DND-41 (cell line): ENCODE data around the gene APOD.

Experiments
- ATAC-seq: fragments of 200-7000 bp; cut with Tn5 transposase; 3 replicates; pipeline ENCODE4 v1.9.1; 2021; ENCODE audit warnings: low read depth; ENCODE audit not compliant: insufficient read depth
- DNase-seq: peaks from one replicate; pipeline ENCODE4 v3.0.0-alpha.2; 2020
- H2AFZ ChIP-seq: 2 replicates; pipeline ENCODE4 v1.6.0; 2012; ENCODE audit warnings: low read depth, low read length
- H3K27ac ChIP-seq: 2 replicates; pipeline ENCODE4 v1.5.1; 2012; ENCODE audit warnings: low read length, inconsistent platforms
- H3K27me3 ChIP-seq: fragments of 200-600 bp; sonication (generic); 2 replicates; pipeline ENCODE4 v1.6.0; 2012; ENCODE audit warnings: low read length, mild to moderate bottlenecking, inconsistent platforms; ENCODE audit not compliant: insufficient read depth, poor library complexity
- H3K36me3 ChIP-seq: 2 replicates; pipeline ENCODE4 v1.5.1; 2012; ENCODE audit warnings: low read length, inconsistent platforms; ENCODE audit not compliant: insufficient read depth
- H3K4me1 ChIP-seq: 2 replicates; pipeline ENCODE4 v1.5.1; 2012; ENCODE audit warnings: mild to moderate bottlenecking, low read length; ENCODE audit not compliant: insufficient read depth
- H3K4me2 ChIP-seq: 2 replicates; pipeline ENCODE4 v1.6.0; 2012; ENCODE audit warnings: mild to moderate bottlenecking, moderate library complexity, low read length, inconsistent platforms; ENCODE audit not compliant: insufficient read depth
- H3K4me3 ChIP-seq, 2 experiments: fragments of 200-600 bp in 1 of 2; shearing (Covaris generic) in 1 of 2; 2 replicates each; pipeline ENCODE4 v1.5.1; 2012 to 2016; ENCODE audit warnings: inconsistent platforms in 2 of 2, low read length in 2 of 2, mild to moderate bottlenecking in 2 of 2, low read depth in 1 of 2, moderate library complexity in 1 of 2
- H3K79me2 ChIP-seq: 2 replicates; pipeline ENCODE4 v1.6.0; 2012; ENCODE audit warnings: low read length, inconsistent platforms; ENCODE audit not compliant: insufficient read depth
- H3K9ac ChIP-seq: 2 replicates; pipeline ENCODE4 v1.6.0; 2012; ENCODE audit warnings: low read depth, mild to moderate bottlenecking, inconsistent platforms, low read length, moderate library complexity
- H3K9me3 ChIP-seq: 2 replicates; pipeline ENCODE4 v1.5.1; 2012; ENCODE audit warnings: low read length, moderate library complexity, mild to moderate bottlenecking, inconsistent platforms; ENCODE audit not compliant: insufficient read depth, severe bottlenecking
- H4K20me1 ChIP-seq: 2 replicates; pipeline ENCODE4 v1.6.0; 2012; ENCODE audit warnings: low read length; ENCODE audit not compliant: insufficient read depth
- EZH2 ChIP-seq: IDR thresholded peaks from 3 replicates; pipeline ENCODE4 v1.6.1; 2012; ENCODE audit warnings: borderline replicate concordance, low read depth, mild to moderate bottlenecking, moderate library complexity, low read length, inconsistent platforms; ENCODE audit not compliant: severe bottlenecking
- TF ChIP-seq, protein P1 (sequence below): IDR thresholded peaks from 2 replicates; pipeline ENCODE4 v1.5.1; 2012; ENCODE audit warnings: borderline replicate concordance, low read length, moderate library complexity, mild to moderate bottlenecking; ENCODE audit not compliant: poor library complexity, severe bottlenecking; ENCODE audit errors: extremely low read depth

APOD gene

DNA sequence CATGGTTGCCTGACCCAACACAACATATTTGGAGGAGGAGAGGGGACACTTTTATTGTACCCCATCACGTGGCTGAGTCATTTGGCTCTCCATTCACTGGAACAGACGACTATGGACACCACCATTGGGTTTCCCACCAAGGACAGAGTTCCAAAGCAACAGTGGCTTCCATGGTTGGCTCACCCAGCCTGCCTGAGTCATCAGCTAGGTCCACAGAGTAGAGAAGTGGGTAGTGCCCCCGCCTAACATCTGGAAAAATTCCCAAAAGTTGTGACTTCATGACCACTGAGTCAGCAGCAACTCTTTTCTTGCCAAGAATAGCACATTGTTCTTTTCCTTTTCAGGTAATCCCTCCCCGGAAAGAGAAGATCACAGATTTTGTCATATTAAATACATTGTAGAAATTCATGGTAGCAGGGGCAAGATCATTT, 37.6 kb downstream of the APOD start:
- peak overlapping the region; percentile 40; the same call in 1 of the 2 replicates for H2AFZ ChIP-seq
- peaks cover 64% of the 10 kb centered on the region for H3K4me1 ChIP-seq

DNA sequence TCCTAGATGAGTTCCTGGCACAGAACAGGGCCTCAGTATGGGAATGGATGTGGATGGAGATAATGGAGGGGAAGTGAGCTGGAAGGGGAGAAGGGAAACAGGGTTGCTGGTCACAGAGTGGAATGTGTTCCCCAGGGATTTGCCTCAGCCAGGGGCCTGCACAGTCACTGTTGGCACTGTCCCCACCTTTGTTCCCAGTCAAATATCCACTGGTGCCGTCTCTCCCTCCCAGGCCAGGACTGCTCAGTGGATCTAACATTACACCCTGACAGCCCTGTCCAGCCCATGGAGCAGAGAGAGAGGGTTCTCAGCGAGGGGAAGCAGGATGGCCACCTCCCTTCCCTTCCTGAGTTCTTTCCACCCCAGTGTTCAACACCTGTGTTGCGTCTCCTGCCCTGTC, 39.1 kb downstream of the APOD start:
- no peak overlapping the region for H3K27ac ChIP-seq
- H3K9me3 ChIP-seq: no peaks in the 10 kb centered on the region
- no peak overlapping the region for H2AFZ ChIP-seq
- H4K20me1 ChIP-seq: peaks cover 22% of the 10 kb centered on the region
- no peak overlapping the region for H3K4me3 ChIP-seq
- peaks cover 4% of the 10 kb centered on the region for H3K36me3 ChIP-seq
- H3K79me2 ChIP-seq: peaks cover 35% of the 10 kb centered on the region
- peaks cover 63% of the 10 kb centered on the region for H3K4me1 ChIP-seq
- ATAC-seq (no peak), DNase-seq (no peak)
- no peak overlapping the region for H3K9ac ChIP-seq
- H3K27me3 ChIP-seq: no peaks in the 10 kb centered on the region
- H3K4me2 ChIP-seq: no peak overlapping the region
- TF ChIP-seq EZH2: no peak
- TF ChIP-seq, protein P1, sequence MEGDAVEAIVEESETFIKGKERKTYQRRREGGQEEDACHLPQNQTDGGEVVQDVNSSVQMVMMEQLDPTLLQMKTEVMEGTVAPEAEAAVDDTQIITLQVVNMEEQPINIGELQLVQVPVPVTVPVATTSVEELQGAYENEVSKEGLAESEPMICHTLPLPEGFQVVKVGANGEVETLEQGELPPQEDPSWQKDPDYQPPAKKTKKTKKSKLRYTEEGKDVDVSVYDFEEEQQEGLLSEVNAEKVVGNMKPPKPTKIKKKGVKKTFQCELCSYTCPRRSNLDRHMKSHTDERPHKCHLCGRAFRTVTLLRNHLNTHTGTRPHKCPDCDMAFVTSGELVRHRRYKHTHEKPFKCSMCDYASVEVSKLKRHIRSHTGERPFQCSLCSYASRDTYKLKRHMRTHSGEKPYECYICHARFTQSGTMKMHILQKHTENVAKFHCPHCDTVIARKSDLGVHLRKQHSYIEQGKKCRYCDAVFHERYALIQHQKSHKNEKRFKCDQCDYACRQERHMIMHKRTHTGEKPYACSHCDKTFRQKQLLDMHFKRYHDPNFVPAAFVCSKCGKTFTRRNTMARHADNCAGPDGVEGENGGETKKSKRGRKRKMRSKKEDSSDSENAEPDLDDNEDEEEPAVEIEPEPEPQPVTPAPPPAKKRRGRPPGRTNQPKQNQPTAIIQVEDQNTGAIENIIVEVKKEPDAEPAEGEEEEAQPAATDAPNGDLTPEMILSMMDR: no peak

More for the DNA sequence above, 37.6 kb downstream of the APOD start:
- Histone ChIP-seq H3K36me3 (no peaks in the 10 kb centered on the region), H3K9ac (no peak overlapping the region), H3K79me2 (peaks cover 20% of the 10 kb centered on the region), H3K27ac (peak overlapping the region; percentile 45), H3K9me3 (no peaks in the 10 kb centered on the region), H3K4me2 (peak overlapping the region; percentile 61), H3K27me3 (no peaks in the 10 kb centered on the region), H4K20me1 (peaks cover 7% of the 10 kb centered on the region; the same call in 1 of the 2 replicates), H3K4me3 (peak overlapping the region in 1 of 2 experiments; percentile 40; a peak in 2 of 4 replicates)
- no peak for DNase-seq
- TF ChIP-seq EZH2: no peak
- TF ChIP-seq, protein P1: no peak
- ATAC-seq: no peak

DNA sequence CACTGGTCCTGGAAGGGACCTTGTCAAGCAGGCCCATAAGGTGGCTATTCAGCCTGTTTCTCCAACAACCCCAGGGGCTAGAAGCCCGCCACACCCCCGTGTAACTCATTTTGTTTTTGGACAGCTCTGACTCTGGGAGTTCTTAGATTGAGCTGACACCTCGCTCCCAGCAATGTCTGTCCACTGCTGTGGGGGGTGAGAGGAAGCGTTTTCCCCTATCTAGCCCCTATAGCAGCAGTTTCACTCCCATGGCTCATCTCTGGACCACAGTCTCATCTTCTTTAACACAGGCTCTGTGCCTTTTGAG, 39.6 kb downstream of the APOD start:
- Histone ChIP-seq H3K4me2 (no peak overlapping the region), H4K20me1 (peaks cover 26% of the 10 kb centered on the region), H3K4me3 (no peak overlapping the region), H3K27ac (no peak overlapping the region), H3K36me3 (peaks cover 4% of the 10 kb centered on the region), H2AFZ (no peak overlapping the region), H3K79me2 (peaks cover 39% of the 10 kb centered on the region), H3K9me3 (no peaks in the 10 kb centered on the region), H3K4me1 (peaks cover 62% of the 10 kb centered on the region), H3K9ac (no peak overlapping the region), H3K27me3 (no peaks in the 10 kb centered on the region)
- DNase-seq (no peak), ATAC-seq (no peak)
- TF ChIP-seq EZH2: no peak
- TF ChIP-seq, protein P1: no peak
